Thymus (tissue), 11 donors: ENCODE data around the gene C8A. TPM values are rescaled to one million over a fixed set of nuclear protein-coding genes. Genes with fewer than 3 reads are reported as not detected.

ENCODE experiments used
- DNase-seq, 9 donors: peaks; one replicate each; pipeline ENCODE4 v3.0.0-alpha.2; 2013; ENCODE audit warnings: low spot score in 9 of 9, low read depth in 6 of 9, missing footprints in 1 of 9
- H3K27ac ChIP-seq, 2 donors: one replicate each; pipeline ENCODE4 v1.5.1; 2013; ENCODE audit warnings: control low read depth in 1 of 2, low read depth in 1 of 2, low read length in 1 of 2, mild to moderate bottlenecking in 1 of 2, moderate library complexity in 1 of 2
- H3K27me3 ChIP-seq, 2 donors: one replicate each; pipeline ENCODE4 v1.5.1; 2013; ENCODE audit warnings: low read length in 1 of 2; ENCODE audit not compliant: control insufficient read depth in 2 of 2, insufficient read depth in 1 of 2
- H3K36me3 ChIP-seq, 2 donors: one replicate each; pipeline ENCODE4 v1.5.1; 2013; ENCODE audit warnings: low read length in 1 of 2, mild to moderate bottlenecking in 1 of 2, moderate library complexity in 1 of 2; ENCODE audit not compliant: control insufficient read depth in 2 of 2, insufficient read depth in 2 of 2
- H3K4me1 ChIP-seq, 2 donors: one replicate each; pipeline ENCODE4 v1.5.1; 2013; ENCODE audit warnings: low read length in 2 of 2; ENCODE audit not compliant: control insufficient read depth in 2 of 2, insufficient read depth in 2 of 2
- H3K4me3 ChIP-seq, 2 donors: one replicate each; pipeline ENCODE4 v1.5.1; 2013; ENCODE audit warnings: low read length in 2 of 2, control low read depth in 1 of 2, mild to moderate bottlenecking in 1 of 2
- H3K9me3 ChIP-seq, 2 donors: one replicate each; pipeline ENCODE4 v1.5.1; 2013; ENCODE audit warnings: low read length in 1 of 2, mild to moderate bottlenecking in 1 of 2; ENCODE audit not compliant: control insufficient read depth in 2 of 2, insufficient read depth in 1 of 2
- WGBS: extraction: QIAGEN DNeasy Blood & Tissue Kit; methylation state at CpG from one replicate; pipeline ENCODE4 v1.1.7; 2013; 5-methylcytosine and 5-hydroxymethylcytosine counted together
- polyA plus RNA-seq: library from polyadenylated mRNA; stranded (reverse); fragments of 200-250 nt; gene quantifications from one replicate; pipeline ENCODE4 v1.2.3, GENCODE V29; 2013
- total RNA-seq: library from RNA; stranded (reverse); fragments of 120-200 nt; gene quantifications from one replicate; pipeline ENCODE4 v1.2.4, GENCODE V29; 2013
- donor health status: healthy.

The C8A gene
- total and polyA plus RNA-seq, 2 donors: under 0.01 to 0.02 TPM

DNA sequence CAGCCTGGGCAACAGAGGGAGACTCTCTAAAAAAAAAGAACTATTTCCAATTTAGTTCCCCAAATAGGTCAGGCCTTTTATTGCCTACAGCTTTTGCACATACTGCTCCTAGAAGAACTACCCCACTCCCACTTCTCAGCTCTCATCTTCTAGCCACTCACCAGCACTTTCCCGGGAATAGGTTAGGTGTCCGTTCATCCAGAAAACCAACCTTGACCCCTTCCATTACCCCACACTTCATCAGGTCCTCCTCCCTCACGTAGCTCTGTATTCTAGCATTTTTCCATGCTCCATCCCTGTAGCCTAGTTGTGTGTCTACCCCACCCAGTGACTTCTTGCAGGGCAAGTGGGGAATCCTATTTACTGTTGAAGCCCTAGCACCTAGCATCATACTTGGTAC is 68.6 kb downstream of the C8A start:
- Histone ChIP-seq H3K4me1 (no peaks in the 10 kb centered on the region), H3K36me3 (no peaks in the 10 kb centered on the region), H3K27me3 (no peaks in the 10 kb centered on the region), H3K9me3 (no peaks in the 10 kb centered on the region), H3K4me3 (no peak overlapping the region), H3K27ac (no peak overlapping the region)
- WGBS: 33% methylated on average over 3 of the region's 3 CpGs
- no peak for DNase-seq

DNA sequence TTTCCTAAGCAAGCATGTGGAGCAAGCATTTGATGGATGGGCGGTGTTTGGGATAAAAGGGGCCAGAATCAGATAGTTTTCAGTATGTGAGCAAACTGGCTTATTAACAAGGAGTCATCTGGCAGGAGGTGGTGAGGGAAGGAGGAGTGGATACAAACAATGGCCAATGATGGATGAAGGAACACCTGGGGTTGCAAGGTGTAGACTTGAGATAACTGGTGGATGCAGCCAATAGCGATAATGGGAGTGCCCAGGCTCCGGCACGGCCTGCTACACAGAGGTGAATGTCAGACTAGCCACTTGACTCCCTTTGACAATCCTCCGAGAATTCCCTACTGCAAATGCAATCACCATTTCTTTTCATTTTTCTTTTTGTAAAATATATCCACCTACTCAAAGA is 69.5 kb downstream of the C8A start:
- Histone ChIP-seq H3K36me3 (no peaks in the 10 kb centered on the region), H3K4me3 (no peak overlapping the region), H3K4me1 (no peaks in the 10 kb centered on the region), H3K27ac (no peak overlapping the region), H3K9me3 (no peaks in the 10 kb centered on the region), H3K27me3 (no peaks in the 10 kb centered on the region)
- no peak for DNase-seq
- 93% methylated on average over 5 of the region's 5 CpGs for WGBS

- no peak overlapping the region for H3K4me3 ChIP-seq
- H3K27me3 ChIP-seq: no peaks in the 10 kb centered on the region
- no peaks in the 10 kb centered on the region for H3K4me1 ChIP-seq
- no peak for DNase-seq
- H3K27ac ChIP-seq: no peak overlapping the region
- H3K9me3 ChIP-seq: no peaks in the 10 kb centered on the region
- H3K36me3 ChIP-seq: no peaks in the 10 kb centered on the region
These were observed 70.6 kb downstream of the C8A start for GRCh38 chr1:56925193-56925592.

DNA sequence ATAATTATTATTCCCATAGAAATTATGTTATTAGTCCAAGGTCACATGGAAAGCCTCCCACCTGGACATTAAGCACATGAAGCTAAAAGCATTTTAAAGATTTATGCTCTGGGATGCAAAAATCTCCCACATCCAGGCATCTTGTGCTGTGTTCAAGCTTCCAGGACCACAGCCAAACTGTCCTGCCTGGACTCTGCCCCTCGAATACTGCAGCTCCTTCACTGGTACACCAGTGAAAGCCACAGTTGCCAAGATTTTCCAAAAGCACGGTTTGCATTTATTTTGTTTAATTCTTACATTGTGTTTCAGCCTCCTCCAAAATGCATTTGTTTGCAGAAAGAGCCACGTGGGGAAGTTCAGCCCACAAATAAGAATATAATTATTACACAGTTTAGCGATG is 72.6 kb downstream of the C8A start:
- H3K4me3 ChIP-seq: no peak overlapping the region
- H3K4me1 ChIP-seq: no peaks in the 10 kb centered on the region
- no peaks in the 10 kb centered on the region for H3K36me3 ChIP-seq
- no peaks in the 10 kb centered on the region for H3K27me3 ChIP-seq
- no peak overlapping the region for H3K27ac ChIP-seq
- WGBS: 78% methylated on average over 4 of the region's 4 CpGs
- H3K9me3 ChIP-seq: no peaks in the 10 kb centered on the region
- DNase-seq: no peak

DNA sequence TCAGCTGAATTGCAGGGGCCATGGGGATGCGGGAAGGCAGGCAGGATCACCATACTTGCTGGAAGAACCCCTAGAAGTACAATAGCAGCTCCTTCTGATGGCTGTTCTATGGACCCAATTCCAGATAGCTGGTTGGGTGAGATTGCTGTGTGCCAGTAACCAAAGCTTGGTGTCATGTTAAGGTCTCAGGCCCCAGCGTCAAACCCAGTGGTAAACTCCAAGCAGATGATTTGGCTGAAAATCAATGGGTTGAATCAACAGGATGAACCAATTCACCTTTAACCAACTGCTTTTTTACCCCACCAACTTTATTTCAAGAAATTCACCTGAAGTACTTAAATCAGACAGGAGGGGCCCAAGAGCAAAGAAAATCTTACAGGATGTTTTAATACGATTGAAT is 73.4 kb downstream of the C8A start:
- no peak for DNase-seq
- no peak overlapping the region for H3K4me3 ChIP-seq
- WGBS: 96% methylated on average over 3 of the region's 3 CpGs
- H3K36me3 ChIP-seq: no peaks in the 10 kb centered on the region
- H3K27ac ChIP-seq: no peak overlapping the region
- no peaks in the 10 kb centered on the region for H3K27me3 ChIP-seq
- H3K4me1 ChIP-seq: no peaks in the 10 kb centered on the region
- no peaks in the 10 kb centered on the region for H3K9me3 ChIP-seq

GRCh38 chr1:56929492-56929891 is 74.9 kb downstream of the C8A start:
- WGBS: 92% methylated on average over 2 of the region's 2 CpGs
- Histone ChIP-seq H3K4me3 (no peak overlapping the region), H3K27ac (no peak overlapping the region), H3K9me3 (no peaks in the 10 kb centered on the region), H3K36me3 (no peaks in the 10 kb centered on the region), H3K4me1 (no peaks in the 10 kb centered on the region), H3K27me3 (no peaks in the 10 kb centered on the region)
- no peak for DNase-seq

DNA sequence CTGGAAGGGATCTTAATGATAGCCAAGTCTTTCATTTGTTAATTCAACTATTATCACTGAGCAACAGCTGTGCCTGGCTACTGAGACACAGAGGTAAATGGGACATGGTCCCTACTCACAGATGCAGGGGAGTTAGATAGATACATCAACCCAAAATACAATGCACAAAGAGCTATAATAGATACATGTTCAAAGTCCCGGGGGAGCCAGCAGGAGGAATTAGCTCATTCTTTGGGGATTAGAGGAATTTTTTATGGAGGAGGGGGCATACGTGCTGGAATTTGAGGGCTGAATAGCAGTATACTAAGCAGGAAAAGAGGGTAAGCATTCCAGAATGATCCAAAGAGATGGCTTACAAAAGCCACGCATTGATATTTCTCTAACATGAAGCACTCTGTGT is 76.6 kb downstream of the C8A start:
- no peaks in the 10 kb centered on the region for H3K36me3 ChIP-seq
- H3K4me3 ChIP-seq: no peak overlapping the region
- no peaks in the 10 kb centered on the region for H3K9me3 ChIP-seq
- no peak overlapping the region for H3K27ac ChIP-seq
- no peak for DNase-seq
- WGBS: 89% methylated on average over 3 of the region's 3 CpGs
- H3K4me1 ChIP-seq: no peaks in the 10 kb centered on the region
- no peaks in the 10 kb centered on the region for H3K27me3 ChIP-seq

GRCh38 chr1:56931686-56932085 is 77.1 kb downstream of the C8A start:
- no peak for DNase-seq
- H3K27me3 ChIP-seq: no peaks in the 10 kb centered on the region
- H3K27ac ChIP-seq: no peak overlapping the region
- WGBS: 81% methylated on average over 3 of the region's 3 CpGs
- H3K4me1 ChIP-seq: no peaks in the 10 kb centered on the region
- H3K4me3 ChIP-seq: no peak overlapping the region
- no peaks in the 10 kb centered on the region for H3K36me3 ChIP-seq
- H3K9me3 ChIP-seq: no peaks in the 10 kb centered on the region

DNA sequence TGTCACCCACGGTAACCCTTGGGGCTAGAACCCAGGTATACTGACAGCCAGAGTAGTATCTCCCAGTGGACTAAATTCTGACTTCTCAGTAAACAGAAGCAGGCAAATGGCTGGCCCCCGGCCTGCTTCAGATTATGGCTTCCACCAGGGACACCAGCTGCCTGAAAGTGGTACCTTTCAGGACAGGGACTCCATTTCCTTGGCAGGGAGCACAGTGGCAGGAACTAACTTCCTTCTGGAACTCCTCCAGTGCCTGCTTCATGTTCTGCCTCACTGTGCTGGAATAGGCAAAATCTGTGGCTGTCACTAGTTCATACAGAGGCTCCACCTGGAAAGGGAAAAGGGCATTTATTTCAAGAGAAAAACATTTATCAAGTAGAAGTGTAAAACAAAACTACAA is 78.6 kb downstream of the C8A start:
- Histone ChIP-seq H3K27ac (no peak overlapping the region), H3K27me3 (no peaks in the 10 kb centered on the region), H3K36me3 (no peaks in the 10 kb centered on the region), H3K9me3 (no peaks in the 10 kb centered on the region), H3K4me1 (no peaks in the 10 kb centered on the region), H3K4me3 (no peak overlapping the region)
- 83% methylated on average over 2 of the region's 2 CpGs for WGBS
- DNase-seq: no peak

DNA sequence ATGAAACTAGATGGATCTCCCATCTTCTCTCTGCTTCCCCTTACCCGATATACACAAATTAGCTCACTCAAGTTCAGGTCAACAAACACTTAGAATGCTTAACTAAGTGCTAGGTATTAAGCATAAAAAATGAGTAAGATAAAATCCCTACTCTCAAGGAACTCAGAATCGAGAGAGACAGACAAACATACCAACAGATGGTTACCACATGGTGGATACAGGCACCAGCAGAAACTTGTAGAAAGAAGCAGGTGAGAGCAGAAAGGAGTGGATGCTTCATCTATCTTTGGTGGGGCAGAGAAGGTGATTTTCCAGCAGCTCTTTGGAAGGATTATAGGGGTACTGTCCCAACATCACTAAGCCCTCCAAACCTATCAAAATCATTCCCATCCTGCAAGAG is 79.0 kb downstream of the C8A start:
- no peaks in the 10 kb centered on the region for H3K4me1 ChIP-seq
- WGBS: 92% methylated on average over 2 of the region's 2 CpGs
- no peaks in the 10 kb centered on the region for H3K27me3 ChIP-seq
- DNase-seq: no peak
- no peaks in the 10 kb centered on the region for H3K36me3 ChIP-seq
- no peak overlapping the region for H3K4me3 ChIP-seq
- no peak overlapping the region for H3K27ac ChIP-seq
- no peaks in the 10 kb centered on the region for H3K9me3 ChIP-seq
